D721Med (cell line): Measurements from ENCODE around the gene ZNF821.

ENCODE experiments used
- DNase-seq: peaks from one replicate; pipeline ENCODE4 v3.0.0; 2011; ENCODE audit warnings: low spot score; ENCODE audit not compliant: insufficient read length
- FAIRE-seq: peaks from 2 replicates; lab custom pipeline; 2011; peaks lifted over from hg19 to GRCh38; lab: Jason Lieb, UNC
- CTCF ChIP-seq: IDR thresholded peaks from 2 replicates; pipeline ENCODE4 v1.5.1; 2012; ENCODE audit warnings: mild to moderate bottlenecking, control low read depth; ENCODE audit not compliant: insufficient read depth; ENCODE audit errors: missing control alignments

Gene ZNF821, protein sequence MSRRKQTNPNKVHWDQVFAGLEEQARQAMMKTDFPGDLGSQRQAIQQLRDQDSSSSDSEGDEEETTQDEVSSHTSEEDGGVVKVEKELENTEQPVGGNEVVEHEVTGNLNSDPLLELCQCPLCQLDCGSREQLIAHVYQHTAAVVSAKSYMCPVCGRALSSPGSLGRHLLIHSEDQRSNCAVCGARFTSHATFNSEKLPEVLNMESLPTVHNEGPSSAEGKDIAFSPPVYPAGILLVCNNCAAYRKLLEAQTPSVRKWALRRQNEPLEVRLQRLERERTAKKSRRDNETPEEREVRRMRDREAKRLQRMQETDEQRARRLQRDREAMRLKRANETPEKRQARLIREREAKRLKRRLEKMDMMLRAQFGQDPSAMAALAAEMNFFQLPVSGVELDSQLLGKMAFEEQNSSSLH

GRCh38 chr16:71883849-71884638, at the start of gene ZNF821:
Gene ZNF821, minus strand, starts transcription at chr16:71884182. Its CDS starts 4,236 bp downstream, at chr16:71879946.
- FAIRE-seq (no peak), DNase-seq (peak; percentile 59)
- TF ChIP-seq CTCF = peak; percentile 6

DNA sequence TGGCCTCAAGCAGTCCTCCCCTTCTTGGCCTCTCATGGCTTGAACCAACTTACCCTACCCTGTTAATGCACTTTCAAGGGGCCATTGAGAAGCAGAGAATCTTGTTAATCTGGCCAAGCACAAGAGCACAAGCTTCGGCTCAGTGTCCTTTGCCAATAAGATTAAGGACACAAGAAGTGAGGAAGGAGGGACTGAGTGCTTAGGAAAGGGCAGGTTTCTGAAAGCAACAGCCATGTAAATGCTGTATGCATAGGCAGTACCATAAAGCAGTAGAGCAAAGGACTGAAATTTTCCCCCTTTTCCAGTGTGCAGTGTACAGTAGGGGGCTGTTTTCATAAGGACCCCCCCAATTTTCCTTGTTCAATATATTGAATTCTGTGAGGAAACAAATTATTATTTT, 49.0 kb upstream of the ZNF821 start:
- FAIRE-seq = no peak

GRCh38 chr16:71931599-71931998, 47.6 kb upstream of the ZNF821 start:
- DNase-seq = no peak
- FAIRE-seq = no peak
- no peak for TF ChIP-seq CTCF

More for the DNA sequence above, 49.0 kb upstream of the ZNF821 start:
- no peak for DNase-seq
- no peak for TF ChIP-seq CTCF

- TF ChIP-seq CTCF = no peak
- no peak for DNase-seq
- FAIRE-seq = no peak
Measured at GRCh38 chr16:71931001-71931400, 47.0 kb upstream of the ZNF821 start.

GRCh38 chr16:71930013-71930563, 46.1 kb upstream of the ZNF821 start:
- no peak for TF ChIP-seq CTCF
- FAIRE-seq = no peak
- no peak for DNase-seq

- TF ChIP-seq CTCF = no peak
- FAIRE-seq (no peak), DNase-seq (no peak)
Measured at GRCh38 chr16:71929048-71929447, 45.1 kb upstream of the ZNF821 start.
